Measurements from ENCODE around the gene NHP2.

DNA sequence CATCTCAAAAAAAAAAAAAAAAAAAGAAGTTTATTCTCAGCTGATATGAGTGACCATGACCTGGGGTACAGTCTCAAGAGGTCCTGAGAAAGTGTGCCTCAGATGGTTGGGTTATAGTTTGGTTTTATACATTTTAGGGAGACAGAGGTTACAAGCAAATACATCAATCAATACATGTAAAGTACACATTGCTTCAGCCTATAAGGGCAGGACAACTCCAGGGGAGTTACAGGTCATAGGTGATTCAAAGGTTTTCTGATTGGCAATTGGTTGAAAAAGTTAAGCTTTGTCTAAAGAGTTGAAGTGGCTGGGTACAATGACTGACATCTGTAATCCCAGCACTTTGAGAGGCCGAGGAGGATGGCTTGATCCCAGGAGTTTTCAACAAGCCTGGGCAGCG lies 35.7 kb upstream of the NHP2 start:
- TF ChIP-seq, protein P1, sequence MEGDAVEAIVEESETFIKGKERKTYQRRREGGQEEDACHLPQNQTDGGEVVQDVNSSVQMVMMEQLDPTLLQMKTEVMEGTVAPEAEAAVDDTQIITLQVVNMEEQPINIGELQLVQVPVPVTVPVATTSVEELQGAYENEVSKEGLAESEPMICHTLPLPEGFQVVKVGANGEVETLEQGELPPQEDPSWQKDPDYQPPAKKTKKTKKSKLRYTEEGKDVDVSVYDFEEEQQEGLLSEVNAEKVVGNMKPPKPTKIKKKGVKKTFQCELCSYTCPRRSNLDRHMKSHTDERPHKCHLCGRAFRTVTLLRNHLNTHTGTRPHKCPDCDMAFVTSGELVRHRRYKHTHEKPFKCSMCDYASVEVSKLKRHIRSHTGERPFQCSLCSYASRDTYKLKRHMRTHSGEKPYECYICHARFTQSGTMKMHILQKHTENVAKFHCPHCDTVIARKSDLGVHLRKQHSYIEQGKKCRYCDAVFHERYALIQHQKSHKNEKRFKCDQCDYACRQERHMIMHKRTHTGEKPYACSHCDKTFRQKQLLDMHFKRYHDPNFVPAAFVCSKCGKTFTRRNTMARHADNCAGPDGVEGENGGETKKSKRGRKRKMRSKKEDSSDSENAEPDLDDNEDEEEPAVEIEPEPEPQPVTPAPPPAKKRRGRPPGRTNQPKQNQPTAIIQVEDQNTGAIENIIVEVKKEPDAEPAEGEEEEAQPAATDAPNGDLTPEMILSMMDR (IDR thresholded peaks at IDR 0.05): no peak
- TF ChIP-seq POLR2A (IDR thresholded peaks at IDR 0.05): no peak
